NCI-H2196 treated with DMSO at 0.1 percent for 48 hours (cell line): Measurements from ENCODE around the gene AKT1.

Experiments used
- DNase-seq: peaks from one replicate; lab custom pipeline; 2025; ENCODE audit not compliant: unreplicated experiment; lab: John Stamatoyannopoulos, UW

Gene AKT1

DNA sequence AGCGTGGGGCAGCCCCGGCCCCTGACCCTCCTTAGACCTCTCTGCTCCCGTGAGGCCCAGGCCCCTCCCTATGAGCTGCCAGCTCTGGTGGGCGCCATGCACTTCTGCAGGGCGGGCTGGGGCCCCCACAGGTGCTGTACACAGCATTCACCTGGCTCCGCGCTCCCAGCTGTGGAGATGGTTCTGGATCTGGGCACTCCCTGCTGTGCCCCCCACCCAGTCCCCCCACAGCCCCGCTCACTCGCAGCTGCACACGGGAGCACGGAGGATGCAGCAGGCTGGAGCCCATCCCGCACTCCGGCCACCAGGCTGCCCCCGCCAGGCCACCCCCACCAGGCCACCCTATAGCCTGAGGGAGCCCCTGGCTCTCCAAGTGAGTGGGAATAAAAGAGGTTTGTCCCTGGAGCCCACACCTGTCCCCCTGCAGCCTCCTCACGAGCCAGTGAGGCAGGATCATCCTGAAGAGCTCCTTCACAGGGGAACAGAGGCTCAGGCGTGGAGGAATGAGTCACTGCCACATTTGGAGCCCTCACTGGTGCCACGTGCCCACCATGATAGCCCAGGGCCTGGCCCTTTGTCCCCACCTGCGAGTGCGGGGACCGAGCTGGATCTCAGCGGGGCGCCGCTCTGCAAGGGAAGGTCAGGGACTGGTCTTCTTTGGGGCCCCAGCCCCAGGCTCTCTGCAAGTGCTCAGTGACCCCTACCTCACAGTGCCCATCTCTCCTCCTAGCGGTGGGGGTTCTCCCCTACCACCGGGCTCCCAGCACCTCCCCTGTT is 69.6 kb downstream of the AKT1 start:
- DNase-seq = no peak

DNA sequence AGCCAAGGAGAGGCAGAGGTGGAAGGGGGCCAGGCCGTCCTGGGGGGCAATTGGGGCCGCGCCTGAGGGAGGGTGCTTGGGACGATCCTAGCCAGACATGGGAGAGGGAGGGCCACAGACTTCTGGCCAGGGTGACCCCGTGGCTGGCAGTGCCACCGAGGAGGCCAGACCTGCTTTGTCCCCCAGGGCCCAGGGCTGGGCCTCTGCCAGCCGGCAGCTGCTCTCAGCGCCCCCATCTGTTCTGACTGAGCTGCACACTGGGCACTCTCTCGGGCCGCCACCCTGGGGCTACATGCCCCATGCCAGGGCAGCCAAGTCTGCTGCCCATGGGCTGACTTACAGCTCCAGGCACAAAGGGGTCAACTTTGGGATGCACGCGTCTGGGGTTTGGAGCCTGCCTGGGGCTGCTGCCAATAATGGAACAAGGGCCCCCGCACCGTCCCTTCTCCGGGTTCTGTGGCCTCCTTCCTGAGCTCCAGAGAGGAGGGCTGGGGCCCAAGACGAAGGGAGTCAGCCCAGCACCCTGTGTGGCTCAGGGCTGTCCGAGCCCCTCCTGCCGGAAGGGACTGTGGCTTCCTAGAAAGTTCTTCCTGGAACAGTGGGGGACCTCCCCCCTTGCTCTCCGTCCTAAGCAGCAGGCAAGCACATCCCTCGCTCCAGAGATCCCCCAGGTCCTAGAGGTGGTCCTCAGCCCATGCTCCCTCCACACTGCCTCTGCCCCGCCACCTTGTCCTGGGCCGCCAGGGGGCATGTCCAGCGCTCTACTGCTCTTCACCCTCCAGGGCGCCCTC is 70.4 kb downstream of the AKT1 start:
- no peak for DNase-seq

DNA sequence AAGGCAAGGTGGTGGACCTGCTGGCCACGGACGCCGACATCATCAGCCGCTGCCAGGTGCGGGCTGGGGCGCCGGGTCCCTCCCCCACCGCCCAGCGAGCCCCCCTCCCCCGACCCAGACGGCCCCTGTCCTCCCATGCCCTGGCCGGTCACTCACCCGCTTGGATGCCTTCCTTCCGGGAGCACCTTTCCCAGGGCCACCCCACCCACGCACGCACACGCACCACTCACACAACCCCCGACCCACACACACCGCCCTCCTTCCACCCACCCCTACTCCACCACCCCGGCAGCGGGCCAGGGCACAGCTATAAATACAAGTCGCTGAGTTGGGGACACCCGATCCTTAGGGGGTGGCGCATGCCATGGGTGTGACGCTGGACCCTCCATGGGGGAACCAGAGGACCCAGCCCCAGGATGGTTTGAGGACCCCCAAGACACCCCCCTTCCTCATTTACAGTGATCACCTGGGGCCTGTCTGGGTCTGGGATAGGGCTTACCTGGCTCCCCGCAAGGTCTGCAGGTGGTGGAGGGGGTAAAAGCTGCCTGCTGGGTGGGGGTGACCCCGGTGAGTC is 71.1 kb downstream of the AKT1 start:
- DNase-seq = no peak

DNA sequence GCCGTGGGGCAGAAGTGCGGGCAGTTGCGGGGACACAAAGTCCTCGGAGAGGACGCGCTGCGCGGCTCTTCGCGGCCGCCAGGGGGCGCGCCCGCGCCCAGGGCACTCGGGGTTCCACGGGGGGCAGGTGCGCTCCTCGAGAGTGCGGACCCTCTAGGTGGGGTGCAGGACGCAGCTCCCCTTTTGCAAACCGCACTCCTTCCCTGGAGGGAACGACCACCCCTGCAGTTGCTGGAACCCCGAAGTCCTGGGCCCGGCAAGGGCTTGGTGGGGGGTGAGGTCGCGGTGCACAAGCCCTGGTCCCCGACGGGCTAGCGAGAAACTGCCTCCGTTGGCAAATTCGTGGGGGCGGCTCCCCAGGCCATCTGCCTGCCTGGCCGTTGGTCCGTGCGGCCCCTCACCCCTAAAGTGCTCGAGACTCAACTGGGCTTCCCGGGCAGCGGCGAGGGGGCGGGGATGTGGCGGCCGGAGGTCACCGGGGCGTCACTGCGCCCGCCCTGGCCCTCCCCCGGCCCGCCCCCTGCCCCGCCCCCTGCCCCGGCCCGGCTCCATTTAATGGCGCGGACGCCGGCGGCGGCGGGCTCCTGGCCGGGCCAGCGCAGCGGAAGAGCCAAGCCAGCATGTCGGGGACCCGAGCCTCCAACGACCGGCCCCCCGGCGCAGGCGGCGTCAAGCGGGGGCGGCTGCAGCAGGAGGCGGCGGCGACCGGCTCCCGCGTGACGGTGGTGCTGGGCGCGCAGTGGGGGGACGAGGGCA is 71.7 kb downstream of the AKT1 start, which contains the start of gene ADSS1:
Gene ADSS1 (plus strand): TSS at position 579 of the 756 bp plus-strand sequence. CDS start 42 bp downstream, at position 621.
- DNase-seq = no peak

DNA sequence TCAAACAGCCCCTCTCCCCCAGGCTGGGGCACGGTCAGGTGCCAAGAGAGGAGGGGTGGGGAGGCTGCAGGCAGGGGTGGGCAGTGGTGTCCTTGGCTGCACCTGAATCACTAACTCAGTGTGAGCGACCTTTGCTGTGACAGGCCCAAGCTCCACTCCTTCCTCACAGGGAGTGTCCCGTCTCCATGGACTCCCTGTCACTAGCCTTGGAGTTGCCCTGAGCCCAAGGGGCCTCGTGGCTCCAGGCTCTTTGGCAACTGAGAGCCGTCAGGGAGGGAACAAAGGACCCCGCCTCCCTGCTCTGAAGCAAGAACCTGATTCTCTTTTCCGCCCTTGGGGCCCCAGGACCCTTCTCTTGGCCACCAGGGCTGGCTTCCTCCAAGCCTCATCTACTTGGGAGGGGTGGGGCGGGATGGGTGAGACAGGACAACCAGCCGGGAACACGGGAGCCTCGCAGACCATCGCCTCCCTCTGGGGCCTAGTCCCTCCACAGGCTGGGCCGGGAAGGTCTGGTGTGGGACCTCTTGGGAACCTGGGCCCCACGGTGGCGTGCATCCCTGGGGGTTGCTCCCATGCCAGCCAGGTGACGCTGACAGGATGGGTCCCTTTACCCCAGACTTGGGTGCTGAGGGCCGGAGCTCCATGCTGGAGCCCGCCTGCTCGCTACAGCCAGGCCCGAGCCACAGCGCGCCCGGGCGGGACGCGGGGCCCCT is 72.5 kb downstream of the AKT1 start:
- DNase-seq = no peak

DNA sequence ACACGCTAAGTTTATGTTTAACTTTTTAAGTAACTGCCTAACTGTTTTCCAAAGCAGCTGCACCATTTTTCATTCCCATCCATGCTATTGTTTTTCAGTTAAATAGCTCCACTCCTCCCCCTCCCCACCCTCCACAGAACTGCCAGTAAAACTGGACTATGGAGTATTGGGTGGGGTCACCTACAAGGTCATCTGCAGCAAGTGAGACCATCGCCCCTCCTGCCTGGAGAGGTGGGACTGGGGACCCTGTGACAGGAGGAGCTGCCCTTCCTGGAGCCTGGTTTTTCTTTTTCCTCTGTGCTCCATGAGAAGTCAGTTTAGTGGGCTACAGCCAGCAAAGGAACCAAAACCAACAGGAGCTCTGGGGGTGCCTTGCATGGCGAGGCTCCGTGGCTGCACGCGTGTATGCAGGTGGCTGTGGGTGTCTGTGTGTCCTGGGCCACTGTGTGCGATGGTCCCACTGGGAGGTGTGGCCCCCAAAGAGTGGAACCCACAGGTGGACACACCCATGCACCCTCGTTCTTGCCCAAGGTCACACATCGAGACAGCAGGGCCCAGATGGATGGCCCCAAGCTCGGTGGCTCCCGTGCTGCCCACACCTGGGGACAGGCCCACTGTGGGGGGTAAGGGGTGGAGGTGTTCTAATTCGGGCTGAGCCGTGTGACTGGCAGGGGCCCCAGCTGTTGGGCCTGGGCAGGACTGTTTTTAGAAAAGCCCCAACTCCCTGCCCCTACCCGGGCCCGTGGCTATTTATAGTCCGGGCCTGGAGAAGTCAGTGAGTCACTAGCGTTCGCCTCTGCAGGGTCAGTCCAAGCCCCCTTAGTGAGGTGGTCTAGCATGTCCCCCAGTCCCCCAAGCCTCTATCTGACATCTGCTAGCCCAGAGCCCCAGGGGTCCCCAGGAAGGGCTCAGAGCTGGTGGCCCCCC is 73.8 kb downstream of the AKT1 start:
- DNase-seq = no peak
